Activated T-helper 17 cell treated with anti-CD3 and anti-CD28 coated beads, Interleukin-2, amount 50 U/mL, for 72 hours (primary cell): Measurements from ENCODE around the gene PCYT1B. TPM values are rescaled to one million over a fixed set of nuclear protein-coding genes. Genes with fewer than 3 reads are reported as not detected.

ENCODE experiments used
- ATAC-seq: fragments of 150-1000 bp; cut with Tn5 transposase; replicated peaks from 2 replicates; pipeline ENCODE4 v1.10.0; 2021; ENCODE audit warnings: mild to moderate bottlenecking, moderate library complexity
- H3K27ac Mint-ChIP-seq: one replicate; pipeline ENCODE4 v1.8.0; 2022; ENCODE audit warnings: mixed read lengths
- H3K27me3 Mint-ChIP-seq: one replicate; pipeline ENCODE4 v1.8.0; 2022; ENCODE audit warnings: mixed read lengths
- H3K36me3 Mint-ChIP-seq: one replicate; pipeline ENCODE4 v1.8.0; 2022; ENCODE audit warnings: low read depth, mild to moderate bottlenecking, mixed read lengths
- H3K4me1 Mint-ChIP-seq: one replicate; pipeline ENCODE4 v1.8.0; 2022; ENCODE audit warnings: mixed read lengths
- H3K4me3 Mint-ChIP-seq: one replicate; pipeline ENCODE4 v1.8.0; 2022; ENCODE audit warnings: mild to moderate bottlenecking, mixed read lengths
- H3K9me3 Mint-ChIP-seq: one replicate; pipeline ENCODE4 v1.8.0; 2022; ENCODE audit warnings: mixed read lengths
- total RNA-seq, 2 donors: library from RNA; stranded (reverse); gene quantifications; one replicate each; pipeline ENCODE4 v1.2.3, GENCODE V29; 2022

Gene PCYT1B
- total RNA-seq, 2 donors from 2014 or later: 0.19 to 0.29 TPM

- Mint-ChIP-seq H3K36me3 (peaks cover 89% of the 10 kb centered on the region), H3K9me3 (no peaks in the 10 kb centered on the region), H3K27ac (no peak overlapping the region), H3K4me1 (no peaks in the 10 kb centered on the region), H3K4me3 (no peak overlapping the region), H3K27me3 (no peaks in the 10 kb centered on the region)
- ATAC-seq: no peak
These were observed 121.7 kb downstream of the PCYT1B start for GRCh38 chrX:24525455-24525854.

- H3K27ac Mint-ChIP-seq: no peak overlapping the region
- no peaks in the 10 kb centered on the region for H3K4me1 Mint-ChIP-seq
- ATAC-seq: no peak
- no peak overlapping the region for H3K4me3 Mint-ChIP-seq
- peaks cover 82% of the 10 kb centered on the region for H3K36me3 Mint-ChIP-seq
- H3K9me3 Mint-ChIP-seq: no peaks in the 10 kb centered on the region
- H3K27me3 Mint-ChIP-seq: no peaks in the 10 kb centered on the region
These were observed 126.7 kb downstream of the PCYT1B start for GRCh38 chrX:24520472-24520871.

GRCh38 chrX:24515447-24515846 lies 131.7 kb downstream of the PCYT1B start:
- H3K4me1 Mint-ChIP-seq: peaks cover 4% of the 10 kb centered on the region
- no peaks in the 10 kb centered on the region for H3K27me3 Mint-ChIP-seq
- H3K9me3 Mint-ChIP-seq: no peaks in the 10 kb centered on the region
- peak overlapping the region; percentile 69 for H3K27ac Mint-ChIP-seq
- no peak for ATAC-seq
- H3K4me3 Mint-ChIP-seq: no peak overlapping the region
- H3K36me3 Mint-ChIP-seq: peaks cover 82% of the 10 kb centered on the region

GRCh38 chrX:24513416-24513815 lies 133.7 kb downstream of the PCYT1B start:
- H3K27ac Mint-ChIP-seq: peak overlapping the region; percentile 91
- peaks cover 10% of the 10 kb centered on the region for H3K4me1 Mint-ChIP-seq
- peak; percentile 99 for ATAC-seq
- H3K36me3 Mint-ChIP-seq: peaks cover 82% of the 10 kb centered on the region
- peak overlapping the region; percentile 56 for H3K4me3 Mint-ChIP-seq
- no peaks in the 10 kb centered on the region for H3K9me3 Mint-ChIP-seq
- H3K27me3 Mint-ChIP-seq: no peaks in the 10 kb centered on the region

GRCh38 chrX:24508375-24508774 lies 138.8 kb downstream of the PCYT1B start:
- Mint-ChIP-seq H3K27me3 (no peaks in the 10 kb centered on the region), H3K4me1 (peaks cover 20% of the 10 kb centered on the region), H3K4me3 (no peak overlapping the region), H3K9me3 (no peaks in the 10 kb centered on the region), H3K27ac (no peak overlapping the region), H3K36me3 (peaks cover 95% of the 10 kb centered on the region)
- ATAC-seq: peak; percentile 18

Other genes starting within 250 kb of the PCYT1B start
- gene PDK3, start 182.1 kb downstream of the PCYT1B start, total RNA-seq: 10 to 100 TPM; 45.1 to 82.3 TPM
- gene POLA1, start 46.6 kb upstream of the PCYT1B start, total RNA-seq: 10 to 100 TPM; 36.8 to 41.9 TPM